Esophagus squamous epithelium (tissue), 4 donors: ENCODE results near the gene ZNF726.

Experiments used
- POLR2A ChIP-seq, 4 donors: fragments of 450-650 bp; IDR thresholded peaks; one replicate each; pipeline ENCODE4 v1.6.1; 2017; ENCODE audit warnings: antibody characterized with exemption in 4 of 4, mild to moderate bottlenecking in 4 of 4, moderate library complexity in 3 of 4
- TF ChIP-seq, protein P1 (sequence below), 6 experiments: fragments of 450-650 bp in 4 of 6; fragments of 200-600 bp in 2 of 6; sonication (generic) in 2 of 6; IDR thresholded peaks; one replicate each; pipeline ENCODE4 v1.5.1; 2016 to 2019; ENCODE audit warnings: antibody characterized with exemption in 6 of 6, mild to moderate bottlenecking in 4 of 6, moderate library complexity in 4 of 6

DNA sequence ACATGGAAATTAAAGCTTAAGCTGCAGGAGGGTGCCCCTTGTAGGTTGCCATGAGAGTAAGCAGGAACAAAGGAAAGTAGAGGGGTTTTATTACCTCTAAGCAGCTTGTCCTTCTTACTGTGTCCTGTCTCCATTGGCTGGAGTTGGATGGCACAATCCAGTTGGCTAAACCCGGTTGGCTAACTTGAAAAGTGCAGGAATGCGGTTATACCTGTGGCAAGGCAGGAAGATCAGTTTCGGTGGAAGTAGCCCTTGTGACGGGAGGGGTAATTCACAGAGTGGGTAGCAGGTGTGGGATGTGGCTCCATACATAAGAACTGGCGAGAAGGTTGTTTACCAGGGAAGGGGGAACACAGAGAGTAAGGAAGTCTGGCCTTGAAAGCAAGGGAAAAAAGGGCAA lies 3.2 kb downstream of the ZNF726 start:
- TF ChIP-seq POLR2A (IDR thresholded peaks at IDR 0.05) = no peak
- TF ChIP-seq, protein P1, sequence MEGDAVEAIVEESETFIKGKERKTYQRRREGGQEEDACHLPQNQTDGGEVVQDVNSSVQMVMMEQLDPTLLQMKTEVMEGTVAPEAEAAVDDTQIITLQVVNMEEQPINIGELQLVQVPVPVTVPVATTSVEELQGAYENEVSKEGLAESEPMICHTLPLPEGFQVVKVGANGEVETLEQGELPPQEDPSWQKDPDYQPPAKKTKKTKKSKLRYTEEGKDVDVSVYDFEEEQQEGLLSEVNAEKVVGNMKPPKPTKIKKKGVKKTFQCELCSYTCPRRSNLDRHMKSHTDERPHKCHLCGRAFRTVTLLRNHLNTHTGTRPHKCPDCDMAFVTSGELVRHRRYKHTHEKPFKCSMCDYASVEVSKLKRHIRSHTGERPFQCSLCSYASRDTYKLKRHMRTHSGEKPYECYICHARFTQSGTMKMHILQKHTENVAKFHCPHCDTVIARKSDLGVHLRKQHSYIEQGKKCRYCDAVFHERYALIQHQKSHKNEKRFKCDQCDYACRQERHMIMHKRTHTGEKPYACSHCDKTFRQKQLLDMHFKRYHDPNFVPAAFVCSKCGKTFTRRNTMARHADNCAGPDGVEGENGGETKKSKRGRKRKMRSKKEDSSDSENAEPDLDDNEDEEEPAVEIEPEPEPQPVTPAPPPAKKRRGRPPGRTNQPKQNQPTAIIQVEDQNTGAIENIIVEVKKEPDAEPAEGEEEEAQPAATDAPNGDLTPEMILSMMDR (IDR thresholded peaks at IDR 0.05) = no peak
